DND-41 (cell line): ENCODE measurements around the gene TXNDC9.
"Not testable (repeated sequence)": the region's sequence is repeated elsewhere in the genome, so short reads cannot be mapped to it uniquely, and the experiment has no call there.

ENCODE experiments used
- ATAC-seq: fragments of 200-7000 bp; cut with Tn5 transposase; 3 replicates; pipeline ENCODE4 v1.9.1; 2021; ENCODE audit warnings: low read depth; ENCODE audit not compliant: insufficient read depth
- DNase-seq: peaks from one replicate; pipeline ENCODE4 v3.0.0-alpha.2; 2020
- H2AFZ ChIP-seq: 2 replicates; pipeline ENCODE4 v1.6.0; 2012; ENCODE audit warnings: low read depth, low read length
- H3K27ac ChIP-seq: 2 replicates; pipeline ENCODE4 v1.5.1; 2012; ENCODE audit warnings: low read length, inconsistent platforms
- H3K27me3 ChIP-seq: fragments of 200-600 bp; sonication (generic); 2 replicates; pipeline ENCODE4 v1.6.0; 2012; ENCODE audit warnings: low read length, mild to moderate bottlenecking, inconsistent platforms; ENCODE audit not compliant: insufficient read depth, poor library complexity
- H3K36me3 ChIP-seq: 2 replicates; pipeline ENCODE4 v1.5.1; 2012; ENCODE audit warnings: low read length, inconsistent platforms; ENCODE audit not compliant: insufficient read depth
- H3K4me1 ChIP-seq: 2 replicates; pipeline ENCODE4 v1.5.1; 2012; ENCODE audit warnings: mild to moderate bottlenecking, low read length; ENCODE audit not compliant: insufficient read depth
- H3K4me2 ChIP-seq: 2 replicates; pipeline ENCODE4 v1.6.0; 2012; ENCODE audit warnings: mild to moderate bottlenecking, moderate library complexity, low read length, inconsistent platforms; ENCODE audit not compliant: insufficient read depth
- H3K4me3 ChIP-seq, 2 experiments: fragments of 200-600 bp in 1 of 2; shearing (Covaris generic) in 1 of 2; 2 replicates each; pipeline ENCODE4 v1.5.1; 2012 to 2016; ENCODE audit warnings: inconsistent platforms in 2 of 2, low read length in 2 of 2, mild to moderate bottlenecking in 2 of 2, low read depth in 1 of 2, moderate library complexity in 1 of 2
- H3K79me2 ChIP-seq: 2 replicates; pipeline ENCODE4 v1.6.0; 2012; ENCODE audit warnings: low read length, inconsistent platforms; ENCODE audit not compliant: insufficient read depth
- H3K9ac ChIP-seq: 2 replicates; pipeline ENCODE4 v1.6.0; 2012; ENCODE audit warnings: low read depth, mild to moderate bottlenecking, inconsistent platforms, low read length, moderate library complexity
- H3K9me3 ChIP-seq: 2 replicates; pipeline ENCODE4 v1.5.1; 2012; ENCODE audit warnings: low read length, moderate library complexity, mild to moderate bottlenecking, inconsistent platforms; ENCODE audit not compliant: insufficient read depth, severe bottlenecking
- H4K20me1 ChIP-seq: 2 replicates; pipeline ENCODE4 v1.6.0; 2012; ENCODE audit warnings: low read length; ENCODE audit not compliant: insufficient read depth
- EZH2 ChIP-seq: IDR thresholded peaks from 3 replicates; pipeline ENCODE4 v1.6.1; 2012; ENCODE audit warnings: borderline replicate concordance, low read depth, mild to moderate bottlenecking, moderate library complexity, low read length, inconsistent platforms; ENCODE audit not compliant: severe bottlenecking
- TF ChIP-seq, protein P1 (sequence below): IDR thresholded peaks from 2 replicates; pipeline ENCODE4 v1.5.1; 2012; ENCODE audit warnings: borderline replicate concordance, low read length, moderate library complexity, mild to moderate bottlenecking; ENCODE audit not compliant: poor library complexity, severe bottlenecking; ENCODE audit errors: extremely low read depth

TXNDC9 gene

DNA sequence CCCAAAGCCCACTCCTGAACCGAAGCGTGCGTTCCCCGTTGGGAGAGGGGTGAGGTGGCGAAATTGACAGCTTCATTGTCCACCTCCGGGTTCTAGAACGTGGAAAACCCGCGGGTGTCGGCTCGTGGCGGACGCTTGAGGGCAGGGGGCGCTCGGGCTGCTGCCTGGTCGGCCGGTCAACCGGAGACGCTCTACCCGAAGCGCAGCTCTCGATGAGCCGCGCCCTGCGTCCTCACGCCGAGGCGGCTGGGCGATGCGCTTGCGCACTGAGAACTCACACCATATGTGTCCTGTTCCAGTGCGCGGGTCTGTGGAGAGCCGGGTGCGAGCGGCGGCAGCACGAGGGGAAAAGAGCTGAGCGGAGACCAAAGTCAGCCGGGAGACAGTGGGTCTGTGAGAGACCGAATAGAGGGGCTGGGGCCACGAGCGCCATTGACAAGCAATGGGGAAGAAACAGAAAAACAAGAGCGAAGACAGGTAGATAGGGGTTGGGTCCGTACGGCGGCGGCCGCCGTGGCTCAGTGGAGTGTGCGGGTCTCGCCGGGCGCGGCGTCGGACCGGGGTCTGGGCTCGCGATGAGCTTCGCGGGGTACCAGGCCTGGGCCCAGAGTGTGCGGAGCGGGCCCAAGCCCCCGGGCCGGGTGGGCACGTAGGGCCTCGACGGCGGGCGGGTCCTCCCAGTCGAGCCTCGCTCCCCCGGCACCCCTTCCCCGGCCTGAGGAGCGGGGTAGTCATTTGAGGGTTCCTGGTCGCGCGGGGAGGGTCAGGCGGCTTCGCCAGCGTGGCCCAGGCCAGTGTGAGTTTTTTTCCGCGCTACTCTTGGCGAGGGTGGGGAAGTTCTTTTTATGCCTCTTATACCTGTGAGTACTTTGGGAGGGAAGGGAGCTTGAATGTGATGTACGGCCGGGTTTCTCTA, 1.2 kb upstream of the TXNDC9 start, which contains the start of gene EIF5B:
TSS of gene EIF5B (plus strand) at position 277 of the 916 bp plus-strand sequence. CDS start at position 443, 166 bp downstream.
- Histone ChIP-seq H3K27me3 (no peaks in the 10 kb centered on the region), H3K4me3 (peak within 1 kb of the TSS; percentile 79 to 88), H3K36me3 (peaks cover 19% of the 10 kb centered on the region), H3K9me3 (no peaks in the 10 kb centered on the region), H3K9ac (peak within 1 kb of the TSS; percentile 76), H3K79me2 (peaks cover 88% of the 10 kb centered on the region), H3K27ac (peak within 1 kb of the TSS; percentile 95), H2AFZ (peak within 1 kb of the TSS; percentile 95), H3K4me1 (peaks cover 44% of the 10 kb centered on the region), H3K4me2 (peak within 1 kb of the TSS; percentile 87), H4K20me1 (peaks cover 37% of the 10 kb centered on the region; the same call in 1 of the 2 replicates)
- DNase-seq (peak; percentile 94), ATAC-seq (peak; percentile 84)
- TF ChIP-seq, protein P1, sequence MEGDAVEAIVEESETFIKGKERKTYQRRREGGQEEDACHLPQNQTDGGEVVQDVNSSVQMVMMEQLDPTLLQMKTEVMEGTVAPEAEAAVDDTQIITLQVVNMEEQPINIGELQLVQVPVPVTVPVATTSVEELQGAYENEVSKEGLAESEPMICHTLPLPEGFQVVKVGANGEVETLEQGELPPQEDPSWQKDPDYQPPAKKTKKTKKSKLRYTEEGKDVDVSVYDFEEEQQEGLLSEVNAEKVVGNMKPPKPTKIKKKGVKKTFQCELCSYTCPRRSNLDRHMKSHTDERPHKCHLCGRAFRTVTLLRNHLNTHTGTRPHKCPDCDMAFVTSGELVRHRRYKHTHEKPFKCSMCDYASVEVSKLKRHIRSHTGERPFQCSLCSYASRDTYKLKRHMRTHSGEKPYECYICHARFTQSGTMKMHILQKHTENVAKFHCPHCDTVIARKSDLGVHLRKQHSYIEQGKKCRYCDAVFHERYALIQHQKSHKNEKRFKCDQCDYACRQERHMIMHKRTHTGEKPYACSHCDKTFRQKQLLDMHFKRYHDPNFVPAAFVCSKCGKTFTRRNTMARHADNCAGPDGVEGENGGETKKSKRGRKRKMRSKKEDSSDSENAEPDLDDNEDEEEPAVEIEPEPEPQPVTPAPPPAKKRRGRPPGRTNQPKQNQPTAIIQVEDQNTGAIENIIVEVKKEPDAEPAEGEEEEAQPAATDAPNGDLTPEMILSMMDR, result peak; percentile 79
- no peak for TF ChIP-seq EZH2

DNA sequence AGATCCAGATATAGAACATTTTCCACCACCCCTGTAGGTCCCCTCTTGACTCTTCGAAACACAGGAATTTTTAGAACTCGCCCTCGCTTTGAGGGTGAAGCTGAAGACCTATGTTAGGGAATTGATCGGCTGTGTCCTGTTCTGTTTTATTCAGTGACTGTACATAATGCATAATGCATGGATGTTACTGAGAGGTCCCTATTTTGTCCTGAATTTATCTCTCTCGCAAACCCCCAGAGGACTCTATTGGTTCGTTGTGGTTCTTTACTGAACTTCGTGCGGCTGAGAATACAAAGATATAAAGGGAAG, 625 bp upstream of the TXNDC9 start:
- Histone ChIP-seq H2AFZ (peak overlapping the region; percentile 91), H3K9me3 (no peaks in the 10 kb centered on the region), H3K4me2 (peak overlapping the region; percentile 87), H3K4me3 (peak overlapping the region; percentile 61 to 88), H3K27me3 (no peaks in the 10 kb centered on the region), H3K4me1 (peaks cover 44% of the 10 kb centered on the region), H3K79me2 (peaks cover 88% of the 10 kb centered on the region), H3K36me3 (peaks cover 25% of the 10 kb centered on the region), H3K27ac (peak overlapping the region; percentile 82), H4K20me1 (peaks cover 37% of the 10 kb centered on the region; the same call in 1 of the 2 replicates), H3K9ac (peak overlapping the region; percentile 76)
- ATAC-seq, result no peak
- no peak for DNase-seq
- TF ChIP-seq EZH2, result no peak
- TF ChIP-seq, protein P1, result no peak

DNA sequence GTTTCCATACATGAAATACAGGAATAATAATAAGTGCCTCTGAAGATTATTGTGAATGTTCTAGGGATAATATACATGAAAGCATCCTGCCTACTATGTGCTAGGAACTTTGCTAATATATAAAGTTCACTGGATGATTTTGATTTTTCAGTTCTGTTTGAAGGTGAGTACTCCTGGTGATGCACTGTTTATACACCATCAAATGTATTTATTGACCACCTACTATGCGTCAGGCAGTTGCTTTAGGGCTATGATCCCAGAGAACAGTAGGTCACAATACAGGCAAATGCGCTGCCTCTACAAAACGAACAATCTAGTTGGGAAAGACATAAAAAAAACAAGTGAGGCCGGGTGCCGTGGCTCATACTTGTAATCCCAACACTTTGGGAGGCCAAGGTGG, 10.7 kb downstream of the TXNDC9 start:
- Histone ChIP-seq H3K27me3 (no peaks in the 10 kb centered on the region), H3K36me3 (peaks cover 88% of the 10 kb centered on the region), H4K20me1 (peaks cover 11% of the 10 kb centered on the region), H3K4me2 (no peak overlapping the region), H2AFZ (no peak overlapping the region), H3K79me2 (peaks cover 24% of the 10 kb centered on the region), H3K9me3 (no peaks in the 10 kb centered on the region), H3K4me1 (no peaks in the 10 kb centered on the region), H3K9ac (no peak overlapping the region), H3K4me3 (no peak overlapping the region), H3K27ac (no peak overlapping the region)
- DNase-seq (no peak), ATAC-seq (no peak)
- TF ChIP-seq, protein P1, result no peak
- TF ChIP-seq EZH2, result no peak

DNA sequence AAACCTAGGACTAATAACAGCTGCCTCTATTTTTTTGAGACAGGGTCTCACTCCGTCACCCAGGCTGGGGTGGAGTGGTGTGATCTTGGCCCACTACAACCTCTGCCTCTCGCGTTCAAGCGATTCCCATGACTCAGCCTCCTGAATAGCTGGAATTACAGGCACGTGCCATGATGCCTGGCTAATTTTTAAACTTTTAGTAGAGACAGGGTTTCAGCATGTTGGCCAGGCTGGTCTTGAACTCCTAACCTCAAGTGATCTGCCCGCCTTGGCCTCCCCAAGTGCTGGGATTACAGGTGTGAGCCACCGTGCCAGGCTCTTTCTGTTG, 18.3 kb downstream of the TXNDC9 start:
- not testable (repeated sequence) for H2AFZ ChIP-seq, H3K9me3 ChIP-seq, ATAC-seq, H3K27ac ChIP-seq, H4K20me1 ChIP-seq, DNase-seq, H3K79me2 ChIP-seq, H3K4me1 ChIP-seq, H3K4me2 ChIP-seq, H3K4me3 ChIP-seq, H3K9ac ChIP-seq, H3K27me3 ChIP-seq
- peaks cover 55% of the 10 kb centered on the region for H3K36me3 ChIP-seq
